H1 (cell line): ENCODE measurements around the gene NPHP4. TPM values are rescaled to one million over a fixed set of nuclear protein-coding genes. Genes with fewer than 3 reads are reported as not detected.

Experiments used
- CHD1 ChIP-seq: IDR thresholded peaks from 2 replicates; pipeline ENCODE4 v1.6.1; 2012; ENCODE audit warnings: low read depth, low read length, improper control_type of control experiment
- RBBP5 ChIP-seq: IDR thresholded peaks from 2 replicates; pipeline ENCODE4 v1.7.1; 2012; ENCODE audit warnings: low read depth, mild to moderate bottlenecking, inconsistent platforms, low read length, moderate library complexity, borderline replicate concordance
- TAF7 ChIP-seq: optimal IDR thresholded peaks from 2 replicates; pipeline ENCODE3; 2011; ENCODE audit warnings: low read depth, mild to moderate bottlenecking, inconsistent platforms, low read length, moderate library complexity, borderline replicate concordance
- polyA plus RNA-seq, 7 experiments: library from polyadenylated mRNA; depleted of rRNA in 3 of 7; stranded (reverse) in 5 of 7; unstranded in 2 of 7; fragments of >200 nt in 5 of 7; fragments of 200-250 nt in 2 of 7; gene quantifications; 1 replicate in 5 of 7; 2 replicates in 1 of 7; 4 replicates in 1 of 7; pipeline versions ENCODE4 v1.2.1 to v1.2.3, GENCODE V29; 2011 to 2013; ENCODE audit warnings: missing spikeins in 2 of 7, mixed read lengths in 2 of 7
- total RNA-seq: library from RNA; stranded (reverse); fragmentation: NEBNext Ultra II Directional; extraction: Animal tissue kit (Norgen Biotek cat#: 25700); gene quantifications from 2 replicates; pipeline ENCODE4 v1.2.1, GENCODE V29; 2021
- TF ChIP-seq, protein P1 (sequence below), 3 experiments: IDR thresholded peaks; 1 replicate in 2 of 3; 2 replicates in 1 of 3; pipeline versions ENCODE4 v1.5.1 to v1.6.1; 2011; ENCODE audit warnings: low read length in 3 of 3, mild to moderate bottlenecking in 3 of 3, inconsistent platforms in 2 of 3, low read depth in 1 of 3, moderate library complexity in 1 of 3; ENCODE audit not compliant: insufficient read depth in 1 of 3; ENCODE audit errors: control extremely low read depth in 1 of 3

Gene NPHP4
- total and polyA plus RNA-seq, 2 of the 8 experiments (the other 6 are each of a cell fraction or from before 2014, with no cell fraction given), result 5.8 to 14.0 TPM

DNA sequence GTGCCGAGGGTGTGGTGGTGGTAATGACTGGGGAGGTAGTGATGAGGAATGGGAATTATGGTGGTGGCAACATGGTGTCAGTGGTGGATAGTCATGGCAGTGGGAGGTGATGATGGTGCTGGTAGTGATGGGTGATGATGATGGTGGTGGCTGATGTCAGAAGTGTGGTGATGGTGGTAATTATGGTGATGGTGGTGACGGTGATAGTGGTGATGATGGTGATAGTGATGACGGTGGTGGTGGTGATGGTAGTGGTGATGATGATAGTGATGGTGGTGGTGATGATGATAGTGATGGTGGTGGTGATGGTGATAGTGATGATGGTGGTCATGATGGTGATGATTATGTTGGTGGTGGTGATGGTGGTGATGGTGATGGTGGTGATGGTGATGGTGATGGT lies 162.8 kb downstream of the NPHP4 start (continued):
- TF ChIP-seq, protein P1, sequence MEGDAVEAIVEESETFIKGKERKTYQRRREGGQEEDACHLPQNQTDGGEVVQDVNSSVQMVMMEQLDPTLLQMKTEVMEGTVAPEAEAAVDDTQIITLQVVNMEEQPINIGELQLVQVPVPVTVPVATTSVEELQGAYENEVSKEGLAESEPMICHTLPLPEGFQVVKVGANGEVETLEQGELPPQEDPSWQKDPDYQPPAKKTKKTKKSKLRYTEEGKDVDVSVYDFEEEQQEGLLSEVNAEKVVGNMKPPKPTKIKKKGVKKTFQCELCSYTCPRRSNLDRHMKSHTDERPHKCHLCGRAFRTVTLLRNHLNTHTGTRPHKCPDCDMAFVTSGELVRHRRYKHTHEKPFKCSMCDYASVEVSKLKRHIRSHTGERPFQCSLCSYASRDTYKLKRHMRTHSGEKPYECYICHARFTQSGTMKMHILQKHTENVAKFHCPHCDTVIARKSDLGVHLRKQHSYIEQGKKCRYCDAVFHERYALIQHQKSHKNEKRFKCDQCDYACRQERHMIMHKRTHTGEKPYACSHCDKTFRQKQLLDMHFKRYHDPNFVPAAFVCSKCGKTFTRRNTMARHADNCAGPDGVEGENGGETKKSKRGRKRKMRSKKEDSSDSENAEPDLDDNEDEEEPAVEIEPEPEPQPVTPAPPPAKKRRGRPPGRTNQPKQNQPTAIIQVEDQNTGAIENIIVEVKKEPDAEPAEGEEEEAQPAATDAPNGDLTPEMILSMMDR (IDR thresholded peaks at IDR 0.05; ENCODE audit: control extremely low read depth in 1 of 3, insufficient read depth in 1 of 3, low read depth in 1 of 3, low read length in 3 of 3), result no peak
- TF ChIP-seq CHD1 (no peak), RBBP5 (no peak), TAF7 (no peak)
